GM21786 (cell line): Measurements from ENCODE around the gene CACHD1.
"Not testable (repeated sequence)": the region's sequence is repeated elsewhere in the genome, so short reads cannot be mapped to it uniquely, and the experiment has no call there.

Experiments used
- ATAC-seq: cut with Tn5 transposase; IDR thresholded peaks from one replicate; pipeline ENCODE4 v1.9.1; 2021; ENCODE audit not compliant: unreplicated experiment

CACHD1 gene

GRCh38 chr1:64691626-64692025 lies 221.7 kb downstream of the CACHD1 start:
- no peak for ATAC-seq

DNA sequence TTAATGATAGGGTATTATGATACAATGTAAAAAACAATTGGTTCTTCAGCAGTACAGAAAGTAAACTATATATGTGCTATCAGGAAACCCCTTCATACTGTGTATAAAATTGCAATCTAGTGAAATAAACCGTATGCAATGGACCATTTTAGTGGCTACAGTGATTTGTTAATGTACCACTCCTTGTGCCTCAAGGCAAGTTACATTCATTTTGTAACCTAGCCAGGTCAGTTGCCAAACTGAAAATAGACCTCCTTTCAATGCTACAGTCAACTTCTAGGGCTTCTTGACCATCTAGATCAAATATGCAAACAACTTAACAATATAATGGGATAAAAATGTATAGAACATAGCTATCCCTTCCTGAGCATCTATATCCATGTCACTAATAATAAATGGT lies 223.0 kb downstream of the CACHD1 start:
- no peak for ATAC-seq

GRCh38 chr1:64693406-64693805 lies 223.5 kb downstream of the CACHD1 start:
- ATAC-seq = no peak

DNA sequence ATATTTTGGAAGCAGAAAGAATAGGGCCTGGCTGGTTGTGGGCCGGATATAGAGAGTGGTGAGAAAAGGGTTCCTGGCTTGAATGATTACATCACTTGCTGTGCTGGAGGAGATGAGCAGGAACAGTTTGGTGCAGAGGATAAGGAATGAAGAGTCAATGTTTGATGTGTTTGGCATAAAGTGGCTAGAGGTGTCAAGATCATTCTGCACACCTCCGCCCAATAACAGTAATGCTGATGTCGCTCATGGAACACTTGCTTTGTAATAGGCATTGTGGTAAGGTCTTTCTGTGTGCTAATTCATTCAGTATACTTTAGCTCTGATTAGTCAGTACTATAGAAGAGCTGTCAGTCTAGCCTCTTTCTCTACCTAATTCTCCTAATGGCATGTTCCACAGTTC lies 226.9 kb downstream of the CACHD1 start:
- no peak for ATAC-seq

GRCh38 chr1:64699327-64699726 lies 229.4 kb downstream of the CACHD1 start:
- no peak for ATAC-seq

- no peak for ATAC-seq
Measured at GRCh38 chr1:64701071-64701470, 231.1 kb downstream of the CACHD1 start.

GRCh38 chr1:64701886-64702285 lies 232.0 kb downstream of the CACHD1 start:
- ATAC-seq = no peak

DNA sequence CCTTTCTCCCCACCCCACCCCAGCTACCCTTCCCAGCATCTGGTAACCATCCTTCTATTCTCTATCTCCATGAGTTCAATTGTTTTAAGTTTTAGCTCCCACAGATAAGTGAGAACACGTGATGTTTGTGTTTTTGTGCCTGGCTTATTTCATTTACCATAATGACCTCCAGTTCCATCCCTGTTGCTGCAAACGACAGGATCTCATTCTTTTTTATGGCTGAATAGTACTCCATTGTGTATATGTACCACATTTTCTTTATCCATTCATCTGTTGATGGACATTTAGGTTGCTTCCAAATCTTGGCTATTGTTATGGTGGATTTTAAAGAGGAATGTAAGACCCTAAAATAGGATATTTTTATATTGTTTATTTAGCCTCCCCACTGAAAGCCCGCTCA lies 232.7 kb downstream of the CACHD1 start:
- ATAC-seq = not testable (repeated sequence)

- no peak for ATAC-seq
Measured at GRCh38 chr1:64703600-64703999, 233.7 kb downstream of the CACHD1 start.

- no peak for ATAC-seq
Measured at GRCh38 chr1:64705591-64705990, 235.7 kb downstream of the CACHD1 start.

DNA sequence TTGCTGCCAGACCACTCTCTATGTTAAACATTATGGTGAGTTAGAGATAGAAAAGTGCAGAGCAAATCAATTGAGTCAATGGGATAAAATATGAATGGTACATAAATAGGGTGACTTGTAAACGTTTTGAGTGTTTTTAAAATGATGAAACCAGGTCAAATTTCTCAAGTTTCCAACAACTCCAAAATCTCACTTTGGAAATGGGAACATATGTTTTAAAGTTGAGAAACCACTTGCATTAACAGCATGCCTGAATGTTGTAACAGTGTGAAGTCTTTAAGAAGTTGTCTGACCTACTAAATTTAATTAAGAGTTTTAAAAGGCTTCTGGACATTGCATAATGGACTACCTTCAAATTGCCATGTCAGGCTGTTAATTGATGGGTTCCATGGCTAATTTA lies 241.3 kb downstream of the CACHD1 start:
- no peak for ATAC-seq

- ATAC-seq = no peak
Measured at GRCh38 chr1:64712049-64712448, 242.1 kb downstream of the CACHD1 start.

DNA sequence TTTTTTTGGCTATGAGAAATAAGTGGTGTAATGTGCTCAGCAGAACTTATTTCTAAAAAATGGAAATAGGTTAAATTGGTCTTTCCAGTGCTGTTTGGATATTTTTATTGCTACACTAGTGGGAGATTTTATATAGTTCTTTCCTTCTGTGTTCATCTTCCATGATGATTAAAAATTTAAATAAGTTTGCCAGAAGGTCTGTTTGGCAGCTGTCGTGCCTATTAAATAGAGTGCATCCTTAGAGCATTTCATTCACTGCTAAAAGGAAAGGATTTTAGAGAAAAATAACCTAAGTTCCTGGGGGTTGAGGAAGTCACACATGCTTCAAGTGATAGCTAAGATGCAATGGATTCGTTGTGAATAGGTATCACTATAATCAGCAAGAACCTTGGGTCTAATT lies 245.3 kb downstream of the CACHD1 start:
- no peak for ATAC-seq

DNA sequence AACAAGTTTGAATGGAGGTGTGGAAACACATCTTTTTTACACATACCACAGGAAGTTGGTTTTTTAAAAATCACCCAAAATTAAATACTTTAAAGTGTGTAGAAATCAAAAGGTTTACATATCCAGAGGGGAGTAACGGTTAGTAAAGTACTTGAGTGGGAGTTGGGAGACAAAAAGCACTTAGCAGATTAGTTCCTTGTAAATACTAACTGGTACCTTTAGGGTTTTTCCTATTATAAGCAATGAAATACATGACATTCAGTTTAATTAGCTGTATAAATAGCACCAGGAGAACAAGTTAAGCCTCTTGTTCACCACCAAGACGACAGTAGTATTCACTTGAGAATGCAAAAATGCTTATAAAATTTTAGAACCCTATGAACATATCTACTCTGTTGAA lies 251.2 kb downstream of the CACHD1 start:
- no peak for ATAC-seq

- no peak for ATAC-seq
Measured at GRCh38 chr1:64721576-64722145, 251.7 kb downstream of the CACHD1 start.

DNA sequence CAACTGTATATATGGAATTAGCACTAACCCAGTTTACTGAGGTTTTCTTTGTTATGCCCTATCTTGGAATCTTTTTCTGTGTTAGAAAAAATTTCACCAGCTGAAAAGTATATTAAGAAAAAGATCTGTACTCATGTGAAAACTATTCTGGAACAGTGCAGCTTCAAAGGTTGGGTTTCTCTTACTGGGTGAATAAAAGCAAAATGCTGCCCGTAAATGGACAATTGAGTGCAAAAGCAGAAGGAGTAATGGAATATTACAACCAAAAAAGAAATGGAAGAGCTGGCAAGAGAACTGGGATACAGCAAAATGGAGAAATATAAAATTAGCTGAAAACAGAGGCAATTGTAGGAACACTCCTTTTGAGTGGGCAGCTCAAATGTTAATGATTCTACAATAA lies 257.9 kb downstream of the CACHD1 start:
- ATAC-seq = no peak

DNA sequence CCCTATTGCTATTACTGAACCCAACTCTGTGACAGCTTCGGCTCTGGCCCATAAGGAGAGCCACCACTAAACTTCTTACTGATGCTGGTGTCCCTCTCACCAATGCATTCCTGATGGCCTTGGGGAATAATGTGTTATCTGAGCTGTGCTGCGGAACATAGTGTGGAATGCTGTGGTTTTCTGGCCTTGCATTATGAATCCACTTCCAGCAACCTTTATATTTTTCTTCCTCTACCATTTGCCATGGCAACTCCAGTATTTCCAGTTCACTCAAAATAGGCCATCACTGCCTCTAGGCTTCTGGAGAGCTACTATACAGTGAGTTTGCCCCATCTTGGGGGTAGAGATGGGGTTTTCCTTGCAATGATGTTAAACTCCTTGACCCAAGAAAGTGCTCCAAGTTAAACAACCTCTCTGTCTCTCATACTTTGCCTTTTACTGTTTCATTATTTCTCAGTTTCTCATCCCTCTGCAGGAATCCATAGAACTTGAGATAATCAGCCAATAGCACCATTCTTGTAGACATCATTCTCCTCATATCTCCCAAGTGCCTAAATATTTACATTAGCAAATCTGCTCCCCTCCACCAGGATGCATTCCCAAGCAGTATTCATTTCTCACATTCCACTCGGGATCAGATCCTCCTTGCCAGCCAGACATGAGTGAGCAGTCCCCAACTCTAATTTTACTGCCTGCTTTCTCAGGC lies 263.8 kb downstream of the CACHD1 start:
- no peak for ATAC-seq

DNA sequence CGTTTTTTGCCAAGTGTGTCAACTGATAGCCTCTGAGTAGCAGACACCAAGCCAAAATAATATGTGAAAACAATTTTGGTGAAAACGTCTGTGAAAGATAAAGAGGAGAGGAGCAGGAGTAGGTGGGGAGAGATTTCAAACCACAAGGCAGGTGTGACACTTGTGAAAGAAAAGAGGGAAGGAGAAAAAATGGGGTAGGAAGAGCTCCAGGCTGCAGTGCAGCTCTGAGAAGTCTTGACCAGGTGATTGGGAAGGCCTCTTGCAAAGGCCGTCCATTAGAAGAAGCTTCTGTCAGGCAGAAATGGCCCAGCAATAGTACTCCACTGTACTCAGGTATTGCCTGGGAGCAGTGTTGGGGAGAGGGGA lies 264.3 kb downstream of the CACHD1 start:
- no peak for ATAC-seq

GRCh38 chr1:64740687-64741086 lies 270.8 kb downstream of the CACHD1 start:
- ATAC-seq = not testable (repeated sequence)
